Lower leg skin (tissue), 3 donors: ENCODE data around the gene LRIG1.

Source experiments
- POLR2A ChIP-seq, 2 donors: fragments of 450-650 bp; IDR thresholded peaks; one replicate each; pipeline ENCODE4 v1.6.1; 2016 to 2017; ENCODE audit warnings: antibody characterized with exemption in 2 of 2, mild to moderate bottlenecking in 1 of 2, moderate library complexity in 1 of 2
- TF ChIP-seq, protein P1 (sequence below), 3 donors: fragments of 450-650 bp; IDR thresholded peaks; one replicate each; pipeline ENCODE4 v1.5.1; 2016; ENCODE audit warnings: antibody characterized with exemption in 3 of 3, mild to moderate bottlenecking in 3 of 3, moderate library complexity in 2 of 3

GRCh38 chr3:66467996-66468735 lies 32.7 kb downstream of the LRIG1 start:
- TF ChIP-seq, protein P1, sequence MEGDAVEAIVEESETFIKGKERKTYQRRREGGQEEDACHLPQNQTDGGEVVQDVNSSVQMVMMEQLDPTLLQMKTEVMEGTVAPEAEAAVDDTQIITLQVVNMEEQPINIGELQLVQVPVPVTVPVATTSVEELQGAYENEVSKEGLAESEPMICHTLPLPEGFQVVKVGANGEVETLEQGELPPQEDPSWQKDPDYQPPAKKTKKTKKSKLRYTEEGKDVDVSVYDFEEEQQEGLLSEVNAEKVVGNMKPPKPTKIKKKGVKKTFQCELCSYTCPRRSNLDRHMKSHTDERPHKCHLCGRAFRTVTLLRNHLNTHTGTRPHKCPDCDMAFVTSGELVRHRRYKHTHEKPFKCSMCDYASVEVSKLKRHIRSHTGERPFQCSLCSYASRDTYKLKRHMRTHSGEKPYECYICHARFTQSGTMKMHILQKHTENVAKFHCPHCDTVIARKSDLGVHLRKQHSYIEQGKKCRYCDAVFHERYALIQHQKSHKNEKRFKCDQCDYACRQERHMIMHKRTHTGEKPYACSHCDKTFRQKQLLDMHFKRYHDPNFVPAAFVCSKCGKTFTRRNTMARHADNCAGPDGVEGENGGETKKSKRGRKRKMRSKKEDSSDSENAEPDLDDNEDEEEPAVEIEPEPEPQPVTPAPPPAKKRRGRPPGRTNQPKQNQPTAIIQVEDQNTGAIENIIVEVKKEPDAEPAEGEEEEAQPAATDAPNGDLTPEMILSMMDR (IDR thresholded peaks at IDR 0.05) = no peak
- TF ChIP-seq POLR2A (IDR thresholded peaks at IDR 0.05) = no peak
